Measurements from ENCODE around the gene PRDM16.
A peak's percentile ranks its signal among the peaks of the same experiment; 100 is the strongest.

The PRDM16 gene

DNA sequence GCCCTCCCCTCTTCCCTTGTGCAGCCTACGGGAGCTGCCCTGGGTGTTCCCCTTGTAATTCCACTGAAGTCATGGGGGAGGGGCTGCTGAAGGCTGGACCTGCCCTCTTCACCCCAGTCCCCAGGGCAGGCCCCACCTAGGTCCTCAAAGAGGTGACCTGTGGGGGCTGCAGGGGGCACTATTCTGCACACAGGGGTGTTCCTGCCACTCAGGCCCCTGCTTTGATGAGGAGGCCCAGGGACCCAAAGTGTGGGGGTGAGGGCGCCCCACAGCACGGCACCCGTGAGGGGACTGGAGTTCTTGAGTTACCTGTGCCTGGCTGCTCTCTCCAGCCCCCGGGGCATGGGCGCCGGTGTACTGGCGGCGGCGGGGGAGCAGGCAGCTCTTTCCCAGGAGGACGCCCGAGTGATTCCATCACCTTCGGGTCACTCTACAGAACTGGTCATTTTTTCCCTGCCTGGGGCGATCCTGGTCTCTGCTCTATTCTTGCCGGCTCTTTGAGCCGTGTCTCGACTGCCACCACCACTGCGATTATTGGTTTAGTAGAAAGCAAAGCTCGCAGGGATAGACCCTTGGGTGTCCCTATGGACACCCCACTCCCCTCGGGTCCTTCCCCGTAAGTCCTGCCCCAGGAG is 6.9 kb upstream of the PRDM16 start:
- Histone ChIP-seq H3K27me3 (ENCODE audit: control insufficient read depth, insufficient read depth, low read length) (peaks cover 6% of the 10 kb centered on the region), H3K9ac (ENCODE audit: low read length) (no peak overlapping the region), H3K4me1 (ENCODE audit: control insufficient read depth, insufficient read depth, low read length) (peaks cover 18% of the 10 kb centered on the region), H3K4me3 (ENCODE audit: low read length) (no peak overlapping the region), H3K36me3 (ENCODE audit: control insufficient read depth, insufficient read depth, low read length) (no peaks in the 10 kb centered on the region), H3K9me3 (ENCODE audit: control insufficient read depth, low read length) (no peaks in the 10 kb centered on the region)

- no peaks in the 10 kb centered on the region for H3K9me3 ChIP-seq (ENCODE audit: control insufficient read depth, low read length)
- H3K9ac ChIP-seq (ENCODE audit: low read length) = no peak overlapping the region
- H3K4me3 ChIP-seq (ENCODE audit: low read length) = no peak overlapping the region
- peaks cover 8% of the 10 kb centered on the region for H3K27me3 ChIP-seq (ENCODE audit: control insufficient read depth, insufficient read depth, low read length)
- peaks cover 22% of the 10 kb centered on the region for H3K4me1 ChIP-seq (ENCODE audit: control insufficient read depth, insufficient read depth, low read length)
- H3K36me3 ChIP-seq (ENCODE audit: control insufficient read depth, insufficient read depth, low read length) = no peaks in the 10 kb centered on the region
These were observed 6.2 kb upstream of the PRDM16 start for GRCh38 chr1:3062616-3063378.

- H3K9ac ChIP-seq (ENCODE audit: low read length) = no peak overlapping the region
- peaks cover 8% of the 10 kb centered on the region for H3K27me3 ChIP-seq (ENCODE audit: control insufficient read depth, insufficient read depth, low read length)
- no peaks in the 10 kb centered on the region for H3K36me3 ChIP-seq (ENCODE audit: control insufficient read depth, insufficient read depth, low read length)
- peaks cover 22% of the 10 kb centered on the region for H3K4me1 ChIP-seq (ENCODE audit: control insufficient read depth, insufficient read depth, low read length)
- no peak overlapping the region for H3K4me3 ChIP-seq (ENCODE audit: low read length)
- no peaks in the 10 kb centered on the region for H3K9me3 ChIP-seq (ENCODE audit: control insufficient read depth, low read length)
These were observed 5.4 kb upstream of the PRDM16 start for GRCh38 chr1:3063379-3064295.

- Histone ChIP-seq H3K9me3 (ENCODE audit: control insufficient read depth, low read length) (no peaks in the 10 kb centered on the region), H3K4me3 (ENCODE audit: low read length) (no peak overlapping the region), H3K36me3 (ENCODE audit: control insufficient read depth, insufficient read depth, low read length) (no peaks in the 10 kb centered on the region), H3K27me3 (ENCODE audit: control insufficient read depth, insufficient read depth, low read length) (peaks cover 8% of the 10 kb centered on the region), H3K4me1 (ENCODE audit: control insufficient read depth, insufficient read depth, low read length) (peaks cover 22% of the 10 kb centered on the region), H3K9ac (ENCODE audit: low read length) (no peak overlapping the region)
These were observed 4.6 kb upstream of the PRDM16 start for GRCh38 chr1:3064296-3064850.

DNA sequence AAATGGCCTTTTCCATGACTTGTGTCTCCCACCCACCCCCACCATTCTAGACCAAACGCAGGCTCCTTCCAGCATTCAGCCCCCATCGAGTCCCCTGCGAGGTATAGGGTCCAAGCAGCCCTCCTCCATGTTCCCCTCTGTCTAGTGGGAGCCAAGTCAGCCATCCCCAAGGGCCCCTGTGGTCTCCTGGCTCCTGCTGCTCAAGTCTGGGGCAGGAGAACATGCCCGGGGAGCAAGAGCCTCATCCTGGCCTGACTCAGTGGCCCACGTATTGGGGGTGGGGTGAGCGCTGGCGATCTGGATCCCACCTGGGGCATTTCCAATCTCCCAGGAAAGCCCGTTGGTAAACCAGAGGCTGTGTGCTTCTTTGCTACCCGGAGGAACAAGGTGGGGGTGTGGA is 4.1 kb upstream of the PRDM16 start:
- H3K9me3 ChIP-seq (ENCODE audit: control insufficient read depth, low read length) = no peaks in the 10 kb centered on the region
- peaks cover 8% of the 10 kb centered on the region for H3K27me3 ChIP-seq (ENCODE audit: control insufficient read depth, insufficient read depth, low read length)
- no peak overlapping the region for H3K4me3 ChIP-seq (ENCODE audit: low read length)
- peaks cover 22% of the 10 kb centered on the region for H3K4me1 ChIP-seq (ENCODE audit: control insufficient read depth, insufficient read depth, low read length)
- no peak overlapping the region for H3K9ac ChIP-seq (ENCODE audit: low read length)
- H3K36me3 ChIP-seq (ENCODE audit: control insufficient read depth, insufficient read depth, low read length) = no peaks in the 10 kb centered on the region

DNA sequence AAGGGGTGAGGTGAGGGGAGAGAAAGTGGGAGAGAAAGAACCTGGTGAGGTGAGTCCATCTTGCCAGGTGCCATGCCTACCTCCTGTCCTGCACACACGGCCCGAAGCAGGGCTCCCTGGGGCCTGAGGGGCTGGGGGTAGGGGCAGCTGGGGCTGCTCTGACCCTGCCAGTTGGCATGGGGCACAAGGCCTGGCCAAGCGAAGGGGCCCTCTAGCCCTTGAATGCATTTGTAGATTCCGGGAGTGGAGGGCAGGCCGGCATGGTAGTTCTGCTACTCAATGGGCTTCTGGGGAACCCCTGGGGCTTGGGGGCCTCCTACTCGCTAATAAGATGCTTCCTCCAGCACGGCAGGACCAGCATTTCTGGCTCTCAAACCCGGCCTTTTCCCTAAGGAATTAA is 3.6 kb upstream of the PRDM16 start:
- Histone ChIP-seq H3K4me3 (ENCODE audit: low read length) (no peak overlapping the region), H3K27me3 (ENCODE audit: control insufficient read depth, insufficient read depth, low read length) (peaks cover 8% of the 10 kb centered on the region), H3K9me3 (ENCODE audit: control insufficient read depth, low read length) (no peaks in the 10 kb centered on the region), H3K9ac (ENCODE audit: low read length) (peak overlapping the region; percentile 61), H3K4me1 (ENCODE audit: control insufficient read depth, insufficient read depth, low read length) (peaks cover 22% of the 10 kb centered on the region), H3K36me3 (ENCODE audit: control insufficient read depth, insufficient read depth, low read length) (no peaks in the 10 kb centered on the region)

DNA sequence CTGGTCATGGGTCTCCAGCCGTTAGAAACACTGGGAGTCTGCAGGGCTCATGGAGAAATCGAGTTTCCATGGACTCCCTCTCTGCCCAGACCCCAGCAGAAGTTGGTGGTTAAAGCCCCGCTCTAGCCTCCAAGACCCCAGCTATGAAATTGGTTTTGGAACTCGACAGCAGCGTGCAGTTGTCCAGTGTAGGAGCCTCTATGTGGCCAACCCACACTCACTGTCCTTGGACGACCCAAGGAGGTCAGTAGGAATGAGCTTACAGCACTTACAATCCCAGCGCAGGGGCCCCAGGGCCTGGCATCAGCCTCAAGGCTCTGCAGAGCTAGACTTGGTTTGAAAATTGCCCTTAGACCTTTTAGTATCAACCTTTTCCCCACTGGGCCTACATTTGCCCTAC is 3.2 kb upstream of the PRDM16 start:
- H3K27me3 ChIP-seq (ENCODE audit: control insufficient read depth, insufficient read depth, low read length) = peaks cover 8% of the 10 kb centered on the region

GRCh38 chr1:3066250-3066711 is 2.7 kb upstream of the PRDM16 start:
- peak overlapping the region; percentile 61 for H3K9ac ChIP-seq (ENCODE audit: low read length)
- H3K36me3 ChIP-seq (ENCODE audit: control insufficient read depth, insufficient read depth, low read length) = no peaks in the 10 kb centered on the region
- no peaks in the 10 kb centered on the region for H3K9me3 ChIP-seq (ENCODE audit: control insufficient read depth, low read length)
- H3K4me3 ChIP-seq (ENCODE audit: low read length) = peak overlapping the region; percentile 45
- H3K27me3 ChIP-seq (ENCODE audit: control insufficient read depth, insufficient read depth, low read length) = peaks cover 8% of the 10 kb centered on the region
- H3K4me1 ChIP-seq (ENCODE audit: control insufficient read depth, insufficient read depth, low read length) = peaks cover 22% of the 10 kb centered on the region

More for the DNA sequence above, 3.2 kb upstream of the PRDM16 start:
- no peaks in the 10 kb centered on the region for H3K36me3 ChIP-seq (ENCODE audit: control insufficient read depth, insufficient read depth, low read length)
- peak overlapping the region; percentile 61 for H3K9ac ChIP-seq (ENCODE audit: low read length)
- H3K9me3 ChIP-seq (ENCODE audit: control insufficient read depth, low read length) = no peaks in the 10 kb centered on the region
- H3K4me3 ChIP-seq (ENCODE audit: low read length) = no peak overlapping the region
- peaks cover 22% of the 10 kb centered on the region for H3K4me1 ChIP-seq (ENCODE audit: control insufficient read depth, insufficient read depth, low read length)

GRCh38 chr1:3066826-3067225 is 2.2 kb upstream of the PRDM16 start:
- peaks cover 22% of the 10 kb centered on the region for H3K4me1 ChIP-seq (ENCODE audit: control insufficient read depth, insufficient read depth, low read length)
- H3K36me3 ChIP-seq (ENCODE audit: control insufficient read depth, insufficient read depth, low read length) = no peaks in the 10 kb centered on the region
- H3K9me3 ChIP-seq (ENCODE audit: control insufficient read depth, low read length) = no peaks in the 10 kb centered on the region
- peak overlapping the region; percentile 61 for H3K9ac ChIP-seq (ENCODE audit: low read length)
- H3K27me3 ChIP-seq (ENCODE audit: control insufficient read depth, insufficient read depth, low read length) = peaks cover 8% of the 10 kb centered on the region
- H3K4me3 ChIP-seq (ENCODE audit: low read length) = peak overlapping the region; percentile 45

GRCh38 chr1:3067301-3067670 is 1.7 kb upstream of the PRDM16 start:
- peak overlapping the region; percentile 61 for H3K9ac ChIP-seq (ENCODE audit: low read length)
- H3K4me3 ChIP-seq (ENCODE audit: low read length) = peak overlapping the region; percentile 45
- no peaks in the 10 kb centered on the region for H3K36me3 ChIP-seq (ENCODE audit: control insufficient read depth, insufficient read depth, low read length)
- H3K9me3 ChIP-seq (ENCODE audit: control insufficient read depth, low read length) = no peaks in the 10 kb centered on the region
- H3K4me1 ChIP-seq (ENCODE audit: control insufficient read depth, insufficient read depth, low read length) = peaks cover 27% of the 10 kb centered on the region
- peaks cover 8% of the 10 kb centered on the region for H3K27me3 ChIP-seq (ENCODE audit: control insufficient read depth, insufficient read depth, low read length)

DNA sequence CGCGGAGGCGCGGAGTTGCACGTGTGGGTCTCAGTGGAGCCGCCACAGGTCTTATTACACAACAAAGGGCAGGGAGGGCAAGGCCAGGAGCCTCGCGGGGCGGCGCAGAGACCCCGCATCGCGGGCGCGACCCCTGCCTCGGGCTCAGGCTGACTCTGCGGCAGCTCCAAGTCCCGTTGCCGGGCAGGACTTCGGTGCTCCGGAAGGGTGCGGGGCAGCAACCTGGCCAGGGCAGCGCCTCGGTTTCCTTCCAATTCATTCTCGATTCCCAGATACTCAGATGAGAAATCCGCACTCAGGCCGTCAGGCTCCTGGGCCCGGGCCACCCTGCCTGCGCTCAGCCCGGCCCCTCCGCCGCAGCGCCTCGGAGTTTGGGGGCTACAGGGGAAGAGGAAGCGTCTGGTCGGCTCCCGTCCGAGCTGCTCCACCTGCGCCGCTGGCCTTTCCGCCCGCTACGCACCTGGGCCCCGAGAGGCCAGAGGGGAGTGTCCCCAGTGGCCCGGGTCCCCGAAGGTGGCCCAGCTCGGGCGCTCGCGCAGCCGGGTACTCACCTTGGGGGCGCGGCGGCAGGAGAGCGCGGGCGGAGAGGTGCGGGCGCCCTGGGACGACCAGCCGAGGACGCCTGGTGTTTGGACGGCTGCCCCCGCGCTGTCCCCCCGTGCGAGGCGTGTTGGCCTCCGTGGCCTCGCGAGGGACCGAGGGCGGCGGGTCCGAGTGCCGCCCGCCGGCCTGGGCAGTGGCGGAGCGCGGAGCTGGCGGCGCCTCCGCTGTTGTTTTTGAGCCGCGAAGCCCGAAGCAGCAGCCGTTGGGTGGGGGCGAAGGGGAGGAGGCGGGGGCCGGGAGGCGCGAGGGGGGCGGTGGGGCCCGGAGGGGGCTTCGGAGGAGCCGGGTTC is 1.1 kb upstream of the PRDM16 start:
- peak overlapping the region; percentile 61 for H3K9ac ChIP-seq (ENCODE audit: low read length)
- peaks cover 31% of the 10 kb centered on the region for H3K4me1 ChIP-seq (ENCODE audit: control insufficient read depth, insufficient read depth, low read length)
- H3K9me3 ChIP-seq (ENCODE audit: control insufficient read depth, low read length) = no peaks in the 10 kb centered on the region
- peaks cover 8% of the 10 kb centered on the region for H3K27me3 ChIP-seq (ENCODE audit: control insufficient read depth, insufficient read depth, low read length)
- H3K36me3 ChIP-seq (ENCODE audit: control insufficient read depth, insufficient read depth, low read length) = no peaks in the 10 kb centered on the region
- H3K4me3 ChIP-seq (ENCODE audit: low read length) = peak overlapping the region; percentile 45
